Kidney tubule cell (primary cell): ENCODE data around the gene RUNX2.

Source experiments
- DNase-seq: peaks from one replicate; pipeline ENCODE4 v3.0.0-alpha.2; 2018; ENCODE audit warnings: low spot score

RUNX2 gene

GRCh38 chr6:45483501-45483900 is 155.4 kb downstream of the RUNX2 start:
- DNase-seq, result no peak

DNA sequence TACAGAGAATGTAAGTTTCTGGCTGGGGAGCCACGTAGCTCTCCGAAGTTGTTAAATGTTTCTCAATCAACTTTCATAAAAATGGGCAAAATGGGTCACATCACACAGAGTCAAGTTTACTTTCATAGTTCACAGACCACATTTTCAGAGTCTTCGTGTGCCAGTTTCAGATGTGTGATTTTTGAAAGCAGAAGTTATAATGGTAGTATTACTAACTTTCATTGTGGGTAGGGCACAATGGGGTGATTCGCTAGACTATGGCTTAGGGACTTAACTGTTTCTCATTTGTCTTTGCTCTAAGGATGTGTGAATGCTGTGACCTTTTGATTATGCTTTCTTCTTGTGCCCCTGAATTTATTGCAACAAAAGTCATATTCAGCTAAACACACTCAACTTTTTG is 158.6 kb downstream of the RUNX2 start:
- DNase-seq, result no peak

GRCh38 chr6:45487645-45488044 is 159.5 kb downstream of the RUNX2 start:
- no peak for DNase-seq

DNA sequence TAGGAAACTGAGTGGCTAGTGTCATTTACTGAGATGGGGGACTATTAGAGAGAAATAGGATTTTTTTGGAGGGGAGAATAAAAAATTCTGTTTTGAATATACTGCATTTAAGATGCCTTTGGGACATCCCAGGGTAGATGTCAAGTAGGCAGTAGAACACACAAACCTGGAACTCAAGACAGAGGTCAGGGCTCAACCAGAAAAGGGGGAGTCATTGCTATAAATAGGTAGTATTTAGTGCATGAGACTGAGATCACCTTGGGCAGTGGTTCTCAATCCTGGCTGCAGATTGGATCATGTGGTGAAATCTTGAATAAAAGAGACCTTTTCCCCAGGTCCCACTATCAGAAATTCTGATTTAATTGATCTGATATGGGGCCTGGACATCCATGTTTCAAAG is 160.1 kb downstream of the RUNX2 start:
- DNase-seq, result no peak

DNA sequence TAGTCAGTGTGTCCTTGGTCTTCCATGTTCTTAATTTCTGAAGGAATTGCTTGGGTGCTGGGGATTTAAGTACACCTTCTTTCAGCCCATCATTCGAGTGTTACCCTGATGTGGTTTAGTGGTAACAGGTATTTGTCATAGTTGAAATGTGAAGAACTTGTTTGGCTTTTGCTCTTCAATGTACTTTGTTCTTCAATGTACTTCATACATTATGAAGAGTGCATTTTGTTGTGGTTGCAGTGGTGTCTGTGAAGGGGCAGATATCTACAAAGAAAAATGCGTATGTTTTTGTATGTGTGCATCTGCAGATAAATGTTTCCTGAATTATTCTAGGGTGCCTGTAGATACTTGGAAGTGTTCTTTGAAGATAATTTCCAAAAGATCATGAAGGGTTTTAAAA is 160.8 kb downstream of the RUNX2 start:
- no peak for DNase-seq

DNA sequence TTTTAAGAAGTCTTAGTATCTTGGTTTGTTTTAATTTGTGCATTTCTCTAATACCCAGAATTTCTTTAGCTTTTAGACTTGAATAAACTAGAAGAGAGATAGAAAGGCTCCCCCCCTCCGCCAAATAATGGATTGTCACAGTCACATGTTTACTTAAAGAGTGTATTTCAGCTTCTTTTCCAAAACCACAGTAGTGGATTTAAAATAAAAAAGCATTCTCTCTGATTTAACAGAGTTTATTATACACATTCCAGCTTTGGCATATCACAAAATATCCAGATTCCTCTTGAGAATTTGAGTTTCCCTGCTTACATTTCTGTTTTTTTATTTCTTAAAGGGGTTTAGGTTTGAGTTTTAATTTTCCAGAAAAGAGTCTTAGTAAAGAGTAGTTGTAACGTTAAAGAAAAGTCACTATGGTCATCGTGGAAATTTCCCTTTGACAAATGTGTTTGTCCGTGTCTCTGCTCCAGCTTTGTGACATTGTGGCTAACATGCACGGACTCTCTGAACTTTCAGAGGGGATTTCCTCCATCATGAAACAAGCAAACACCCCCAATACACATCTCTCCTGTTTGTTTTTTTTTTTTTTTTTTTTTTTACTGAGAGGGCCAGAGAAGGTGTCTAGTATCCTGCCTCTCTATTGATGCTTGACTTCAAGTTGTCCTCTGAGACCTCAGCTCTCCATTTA is 163.1 kb downstream of the RUNX2 start:
- no peak for DNase-seq

DNA sequence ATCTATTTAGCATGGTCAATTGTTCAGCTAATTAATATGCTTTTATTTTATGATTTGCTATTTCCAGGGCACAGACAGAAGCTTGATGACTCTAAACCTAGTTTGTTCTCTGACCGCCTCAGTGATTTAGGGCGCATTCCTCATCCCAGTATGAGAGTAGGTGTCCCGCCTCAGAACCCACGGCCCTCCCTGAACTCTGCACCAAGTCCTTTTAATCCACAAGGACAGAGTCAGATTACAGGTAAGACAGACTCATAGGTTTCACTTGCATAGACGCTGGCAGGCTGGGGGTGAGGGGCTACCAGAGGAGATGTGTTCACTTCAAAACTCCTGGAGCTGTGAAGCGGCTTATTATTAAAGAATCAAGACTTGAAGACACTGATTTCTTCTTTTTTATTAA is 163.7 kb downstream of the RUNX2 start:
- DNase-seq, result no peak

- no peak for DNase-seq
Observed at GRCh38 chr6:45493761-45494160, 165.6 kb downstream of the RUNX2 start.

DNA sequence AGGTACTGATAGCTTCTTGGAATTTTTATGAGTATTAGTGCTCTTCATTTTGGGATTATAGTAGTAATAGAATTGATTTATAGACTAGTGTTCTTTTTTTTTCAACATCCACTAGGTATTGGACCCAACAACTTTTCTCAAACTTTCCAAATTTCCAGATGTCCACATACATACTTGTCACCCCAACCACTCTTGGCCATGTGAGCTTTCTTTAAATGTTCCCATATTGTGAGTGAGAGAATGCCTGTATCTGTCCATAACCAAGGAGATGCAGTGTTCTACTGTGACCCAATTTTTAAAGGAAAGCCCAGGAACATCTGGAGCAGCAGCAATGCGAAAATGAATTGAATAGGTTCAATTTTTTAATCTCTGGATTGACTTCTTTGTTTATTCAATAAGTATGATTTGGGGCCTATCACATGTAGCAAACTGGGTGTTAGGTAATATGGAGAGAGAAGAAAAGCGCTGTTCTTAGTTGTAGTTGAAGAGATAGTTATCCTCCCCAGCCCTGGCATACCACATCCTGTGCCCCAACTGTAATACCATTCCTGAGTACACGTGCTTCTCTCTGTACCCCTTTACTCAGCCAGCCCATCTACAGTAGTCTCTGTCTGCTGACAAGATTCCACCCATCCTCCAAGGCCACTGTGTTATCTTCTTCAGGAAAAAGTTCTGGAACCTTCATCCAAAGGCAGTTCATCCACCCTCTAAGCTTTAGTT is 166.4 kb downstream of the RUNX2 start:
- DNase-seq, result no peak

GRCh38 chr6:45495429-45496084 is 167.4 kb downstream of the RUNX2 start:
- no peak for DNase-seq

DNA sequence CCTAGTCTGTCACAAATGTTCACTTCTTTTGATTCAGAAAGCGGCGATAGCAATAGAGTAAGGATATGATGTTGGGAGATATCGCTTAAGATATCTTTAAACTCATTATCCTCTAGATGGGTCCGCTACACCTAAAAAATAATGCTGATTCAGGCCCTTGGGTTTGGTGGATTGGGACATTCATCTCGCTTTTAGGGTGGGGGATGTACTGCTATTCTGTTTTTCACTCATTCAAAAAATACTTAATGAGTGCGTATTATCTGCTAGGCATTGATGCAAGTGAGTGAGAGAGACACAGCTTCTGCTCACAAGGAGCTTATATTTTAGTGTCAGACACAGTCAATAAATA is 167.9 kb downstream of the RUNX2 start:
- DNase-seq, result no peak

DNA sequence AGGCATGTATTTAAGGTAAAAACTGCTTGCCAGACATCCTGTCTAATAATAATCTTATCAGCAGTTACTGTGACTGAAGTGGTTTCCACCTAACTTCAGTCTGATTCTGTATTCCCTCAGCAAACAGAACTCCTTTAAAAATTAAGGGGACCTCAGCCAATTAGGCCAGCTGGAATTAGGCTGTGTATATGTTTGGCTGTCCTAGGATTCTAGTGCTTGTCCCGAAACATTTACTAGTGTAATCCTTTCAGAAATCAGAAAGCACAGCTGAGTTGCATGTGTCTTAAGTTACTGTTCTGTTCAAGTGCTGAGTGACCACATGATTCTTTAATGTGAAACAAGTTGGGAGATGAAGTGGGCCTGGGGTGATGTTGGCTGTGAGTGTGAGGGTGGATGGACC is 170.5 kb downstream of the RUNX2 start:
- no peak for DNase-seq

DNA sequence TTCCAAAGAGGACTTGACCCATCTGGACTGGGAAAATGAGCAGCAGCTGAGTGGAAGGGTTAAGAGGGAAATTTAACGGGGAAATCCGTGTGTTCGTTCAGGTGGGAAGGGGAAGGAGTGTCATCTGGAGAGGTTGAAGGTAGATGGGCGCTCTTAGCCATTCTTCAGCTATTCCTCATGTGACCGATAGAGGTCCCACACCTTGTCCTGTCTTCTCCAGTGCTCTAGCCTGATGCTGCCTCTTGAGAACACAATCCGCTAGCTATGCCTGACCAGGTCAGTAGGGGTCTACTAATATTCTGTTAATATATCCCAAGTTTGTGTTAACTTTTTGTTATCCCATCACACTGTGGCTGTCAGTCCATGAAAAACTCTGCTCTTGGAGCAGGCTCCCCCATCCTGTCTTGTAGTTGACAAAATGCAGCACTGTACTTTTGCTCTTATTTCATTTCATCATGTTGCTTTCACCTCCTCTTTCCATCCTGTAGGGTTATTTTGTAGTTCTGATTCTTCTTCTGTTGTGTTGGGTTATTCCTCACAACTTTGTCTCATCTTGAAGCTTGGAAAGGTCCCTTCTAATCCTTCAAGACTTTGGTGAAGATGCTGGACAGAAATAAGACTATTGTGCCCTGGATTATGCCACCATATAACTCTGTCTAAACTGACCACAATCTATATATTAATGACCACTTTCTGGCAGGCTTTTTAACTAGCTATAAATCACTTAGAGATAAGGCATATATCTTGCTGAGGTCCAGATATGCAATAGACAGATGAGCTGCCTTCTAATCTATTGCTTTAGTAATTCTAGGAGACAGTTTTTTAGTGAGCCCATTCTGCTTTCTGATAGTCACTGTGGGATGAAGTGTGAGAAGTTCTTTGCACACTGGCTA is 173.0 kb downstream of the RUNX2 start:
- DNase-seq, result no peak

- DNase-seq, result no peak
Observed at GRCh38 chr6:45502456-45502855, 174.3 kb downstream of the RUNX2 start.

DNA sequence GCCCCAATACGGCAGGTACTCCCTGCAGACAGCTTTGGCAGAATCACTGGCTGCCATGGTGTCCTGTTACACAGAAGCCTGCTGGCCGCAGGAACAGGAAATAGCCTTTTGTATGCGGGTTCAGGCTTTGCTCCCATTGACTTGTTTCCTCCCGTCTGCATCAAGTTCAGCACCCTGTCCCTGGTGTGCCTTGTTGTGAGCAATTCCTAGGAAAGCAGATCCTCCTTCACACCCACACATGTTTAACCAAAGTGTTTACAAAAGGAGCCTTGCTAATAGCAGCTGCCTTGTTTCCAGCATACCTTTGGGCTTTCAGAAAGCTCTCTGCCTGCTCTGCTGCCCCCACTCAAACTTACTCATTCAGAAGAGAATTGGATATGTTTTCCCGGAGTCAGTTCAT is 176.8 kb downstream of the RUNX2 start:
- peak; percentile 58 for DNase-seq

GRCh38 chr6:45505470-45505869 is 177.3 kb downstream of the RUNX2 start:
- DNase-seq, result no peak

GRCh38 chr6:45507186-45507585 is 179.1 kb downstream of the RUNX2 start:
- peak; percentile 59 for DNase-seq

GRCh38 chr6:45509426-45509825 is 181.3 kb downstream of the RUNX2 start:
- no peak for DNase-seq

GRCh38 chr6:45512717-45513116 is 184.6 kb downstream of the RUNX2 start:
- no peak for DNase-seq

GRCh38 chr6:45513213-45513618 is 185.1 kb downstream of the RUNX2 start:
- no peak for DNase-seq

GRCh38 chr6:45513843-45514242 is 185.7 kb downstream of the RUNX2 start:
- no peak for DNase-seq

DNA sequence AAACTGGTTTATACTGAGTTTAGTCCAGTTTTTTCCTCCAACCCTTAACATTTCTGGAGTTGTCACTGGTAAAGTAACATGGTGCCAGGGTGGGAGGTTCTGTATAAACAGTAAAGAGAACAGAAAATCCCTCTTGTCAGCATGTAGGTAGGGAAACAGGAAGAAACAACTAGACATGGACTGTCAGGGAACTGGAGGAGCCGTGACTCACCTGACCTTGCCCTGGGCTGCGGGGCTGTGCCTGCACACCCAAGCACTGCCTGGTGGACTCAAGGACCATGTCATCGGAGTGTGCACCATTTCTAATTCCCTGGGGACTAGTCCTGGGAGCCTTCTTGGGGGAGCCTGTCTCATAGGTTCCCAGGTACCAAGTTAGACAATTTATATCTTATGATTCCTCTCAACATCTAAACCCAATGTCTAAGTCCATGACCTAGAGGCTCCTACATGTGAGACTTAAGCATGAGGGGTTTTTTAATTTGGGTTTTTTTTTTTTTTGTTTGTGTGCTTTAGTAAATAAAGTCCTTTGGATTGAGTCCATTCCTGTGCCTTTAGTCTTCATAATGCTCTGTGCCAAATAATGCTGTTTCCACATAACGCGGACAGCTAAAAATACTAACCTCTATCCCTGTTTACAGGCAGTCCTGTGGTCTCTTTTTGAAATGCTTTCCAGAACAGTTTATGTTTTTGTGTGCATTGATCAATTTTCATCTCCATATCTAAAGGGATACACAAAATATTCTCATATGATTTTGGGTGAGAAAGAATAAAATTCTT is 186.5 kb downstream of the RUNX2 start:
- DNase-seq, result peak; percentile 59
